ENCODE measurements around the gene ARHGEF37. TPM values are rescaled to one million over a fixed set of nuclear protein-coding genes. Genes with fewer than 3 reads are reported as not detected.

Gene ARHGEF37
- total RNA-seq, 4 donors from 2014 or later: 36.4 to 76.5 (median 59.0) TPM

GRCh38 chr5:149651686-149652085 is 70.4 kb downstream of the ARHGEF37 start:
- intact Hi-C loops (cut with DNase I; ENCODE audit: low total_unique reads): no loop called here
- TF ChIP-seq CTCF (IDR thresholded peaks at IDR 0.05) (no peak), POLR2A (IDR thresholded peaks at IDR 0.05) (no peak)
- no peak overlapping the region for H3K4me3 ChIP-seq (ENCODE audit: low read depth, poor library complexity, severe bottlenecking)
- 88 to 97% methylated on average over 1 of the region's 1 CpG for WGBS, 2 donors
- peak in 1 of 2 donors; percentile 9 for DNase-seq (ENCODE audit: low spot score in 2 of 2)

GRCh38 chr5:149652697-149653096 is 71.4 kb downstream of the ARHGEF37 start:
- WGBS, 2 donors: 93 to 95% methylated on average over 2 of the region's 2 CpGs
- no peak for DNase-seq (ENCODE audit: low spot score in 2 of 2)
- no peak overlapping the region for H3K4me3 ChIP-seq (ENCODE audit: low read depth, poor library complexity, severe bottlenecking)
- TF ChIP-seq CTCF (IDR thresholded peaks at IDR 0.05): no peak
- TF ChIP-seq POLR2A (IDR thresholded peaks at IDR 0.05): no peak
- intact Hi-C loops (cut with DNase I; ENCODE audit: low total_unique reads): no loop called here

GRCh38 chr5:149654231-149654630 is 72.9 kb downstream of the ARHGEF37 start:
- H3K4me3 ChIP-seq (ENCODE audit: low read depth, poor library complexity, severe bottlenecking): no peak overlapping the region
- DNase-seq (ENCODE audit: low spot score in 2 of 2): no peak
- TF ChIP-seq POLR2A (IDR thresholded peaks at IDR 0.05) (no peak), CTCF (IDR thresholded peaks at IDR 0.05) (no peak)
- 24 to 27% methylated on average over 3 of the region's 3 CpGs for WGBS, 2 donors
- intact Hi-C loops (cut with DNase I; ENCODE audit: low total_unique reads): no loop called here

- H3K4me3 ChIP-seq (ENCODE audit: low read depth, poor library complexity, severe bottlenecking): no peak overlapping the region
- intact Hi-C loops (cut with DNase I; ENCODE audit: low total_unique reads): no loop called here
- no peak for TF ChIP-seq CTCF (IDR thresholded peaks at IDR 0.05)
- no peak for TF ChIP-seq POLR2A (IDR thresholded peaks at IDR 0.05)
- WGBS, 2 donors: 94% methylated on average over 4 of the region's 4 CpGs
- no peak for DNase-seq (ENCODE audit: low spot score in 2 of 2)
These were observed 73.7 kb downstream of the ARHGEF37 start for GRCh38 chr5:149654883-149655505.

- TF ChIP-seq CTCF (IDR thresholded peaks at IDR 0.05) (no peak), POLR2A (IDR thresholded peaks at IDR 0.05) (no peak)
- no peak overlapping the region for H3K4me3 ChIP-seq (ENCODE audit: low read depth, poor library complexity, severe bottlenecking)
- DNase-seq (ENCODE audit: low spot score in 2 of 2): no peak
- intact Hi-C loops (cut with DNase I; ENCODE audit: low total_unique reads): no loop called here
- 76 to 86% methylated on average over 6 of the region's 6 CpGs for WGBS, 2 donors
These were observed 75.4 kb downstream of the ARHGEF37 start for GRCh38 chr5:149656576-149657182.
